Activated T-cell treated with anti-CD3 and anti-CD28 coated beads for 48 hours (primary cell): ENCODE results near the gene CPSF3.
"Not testable (repeated sequence)": the region's sequence is repeated elsewhere in the genome, so short reads cannot be mapped to it uniquely, and the experiment has no call there.

ENCODE experiments used
- DNase-seq: peaks from one replicate; pipeline ENCODE4 v3.0.0-alpha.2; 2020; ENCODE audit warnings: low read depth

Gene CPSF3

DNA sequence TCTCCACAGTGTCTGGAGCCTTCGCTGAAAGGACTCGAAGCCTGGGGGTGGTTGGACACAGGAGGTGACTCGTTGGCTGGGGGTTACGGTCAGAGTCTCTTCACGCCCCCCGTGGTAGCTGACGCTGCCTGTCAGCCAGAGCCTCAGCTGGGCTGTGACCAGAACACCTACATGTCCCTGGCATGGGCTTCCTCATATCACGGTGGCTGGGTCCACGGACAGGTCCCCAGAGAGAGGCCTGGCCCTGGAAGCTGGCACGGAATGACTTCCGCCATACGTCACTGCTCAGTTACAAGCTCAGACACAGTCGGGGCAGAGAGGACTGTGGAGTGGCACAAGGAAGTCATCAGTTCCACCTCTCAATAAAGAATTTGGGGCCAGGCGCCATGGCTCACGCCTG, 28.6 kb upstream of the CPSF3 start:
- DNase-seq, result no peak

DNA sequence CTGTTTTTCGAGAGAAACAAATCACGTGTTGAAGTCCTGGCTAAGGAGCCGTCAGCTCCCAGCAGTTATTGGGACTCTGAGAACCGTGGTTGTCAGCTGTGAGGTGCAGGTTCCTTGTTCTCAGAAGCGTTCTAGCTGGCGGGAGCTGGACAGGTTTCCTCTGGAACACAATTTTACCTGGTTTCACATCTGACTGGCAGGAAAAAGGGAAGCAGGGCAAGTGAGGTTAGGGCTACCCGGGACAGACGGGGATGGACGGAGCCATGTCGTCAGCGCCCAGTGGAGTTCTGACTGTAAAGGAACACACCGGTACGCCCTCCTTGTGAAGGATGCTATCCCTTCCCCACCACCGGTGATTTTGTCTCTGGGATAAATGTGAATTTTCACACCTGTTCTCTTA, 26.3 kb upstream of the CPSF3 start:
- no peak for DNase-seq

DNA sequence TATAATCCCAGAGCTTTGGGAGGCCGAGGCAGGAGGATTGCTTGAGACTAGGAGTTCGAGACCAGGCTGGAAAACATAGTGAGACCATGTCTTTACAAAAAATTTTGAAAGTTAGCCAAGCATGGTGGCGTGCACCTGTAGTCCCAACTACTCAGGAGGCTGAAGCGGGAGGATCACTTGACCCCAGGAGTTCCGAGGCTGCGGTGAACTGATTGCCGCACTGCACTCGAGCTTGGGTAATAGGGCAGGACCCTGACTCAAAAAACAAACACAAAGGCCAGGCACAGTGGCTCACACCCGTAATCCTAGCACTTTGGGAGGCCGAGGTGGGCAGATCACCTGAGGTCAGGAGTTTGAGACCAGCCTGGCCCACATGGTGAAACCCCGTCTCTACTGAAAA, 25.2 kb upstream of the CPSF3 start:
- DNase-seq, result not testable (repeated sequence)

DNA sequence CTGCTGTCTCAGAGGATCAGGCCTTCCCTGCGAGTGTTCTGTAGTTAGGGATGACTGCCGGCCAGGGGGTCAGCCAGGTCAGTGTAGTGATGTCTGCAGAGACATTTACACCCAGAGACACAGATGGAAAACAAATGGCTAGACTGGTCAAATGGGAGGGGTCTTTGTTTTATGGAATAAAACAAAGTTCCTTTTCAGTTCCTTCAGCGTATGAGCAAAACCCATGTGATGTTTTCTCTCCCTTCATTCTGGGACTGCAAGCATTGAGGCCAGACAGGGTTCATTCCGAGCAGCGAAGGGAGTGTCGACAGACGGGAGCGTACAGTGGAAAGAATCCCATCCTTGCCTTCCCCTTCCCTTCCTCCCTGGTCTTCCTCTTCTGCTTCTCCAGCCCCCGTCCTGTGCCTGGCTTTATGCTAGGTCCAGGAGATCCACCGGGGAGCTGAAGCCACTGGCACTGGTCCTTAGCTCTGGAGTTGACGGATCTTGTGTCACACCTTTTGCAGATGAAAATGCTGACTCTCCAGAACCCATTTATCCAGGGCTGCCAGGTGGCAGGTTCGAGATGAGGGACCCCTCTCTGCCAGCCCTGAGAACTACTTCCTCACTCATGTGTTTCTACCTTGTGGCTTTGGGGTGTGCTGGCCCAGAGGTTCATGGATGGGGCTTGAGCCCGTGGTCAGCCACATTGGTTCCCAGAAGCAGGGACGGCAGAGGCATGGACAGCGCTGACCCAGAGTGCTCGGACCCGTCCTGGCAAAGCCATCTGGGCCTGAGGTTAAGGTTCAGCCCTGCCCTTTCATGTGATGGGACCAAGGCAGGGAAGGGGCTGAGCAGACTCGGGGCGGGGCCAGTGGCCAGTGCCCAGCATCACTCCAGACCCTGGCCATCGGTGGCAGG, 24.3 kb upstream of the CPSF3 start:
- DNase-seq, result no peak

GRCh38 chr2:9400268-9401058, 23.0 kb upstream of the CPSF3 start:
- no peak for DNase-seq

DNA sequence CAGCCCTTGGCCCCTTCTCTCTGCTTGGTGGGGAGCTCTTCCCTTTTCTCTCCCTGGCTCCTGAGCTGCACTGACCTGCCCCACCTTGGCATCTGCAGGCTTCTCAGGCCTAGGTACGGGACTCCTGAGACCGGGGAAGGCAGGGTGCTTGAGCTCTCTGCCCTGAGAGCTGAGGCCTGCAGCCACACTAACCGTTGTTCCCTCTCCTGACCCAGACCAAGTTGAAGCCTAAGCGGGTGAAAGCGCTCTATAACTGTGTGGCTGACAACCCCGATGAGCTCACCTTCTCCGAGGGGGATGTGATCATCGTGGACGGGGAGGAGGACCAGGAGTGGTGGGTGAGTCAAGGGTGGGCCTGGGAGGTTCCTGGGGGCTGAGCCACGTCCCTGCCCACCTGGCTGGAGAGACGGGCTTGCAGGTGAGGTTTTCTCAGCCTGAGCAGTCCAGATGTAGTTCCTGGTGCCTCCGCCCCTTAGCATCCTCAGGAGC, 22.4 kb upstream of the CPSF3 start:
- no peak for DNase-seq

GRCh38 chr2:9401646-9402371, 21.6 kb upstream of the CPSF3 start:
- DNase-seq, result no peak

- DNase-seq, result no peak
These were observed 19.5 kb upstream of the CPSF3 start for GRCh38 chr2:9403924-9404323.

GRCh38 chr2:9404451-9404850, 19.0 kb upstream of the CPSF3 start:
- no peak for DNase-seq

DNA sequence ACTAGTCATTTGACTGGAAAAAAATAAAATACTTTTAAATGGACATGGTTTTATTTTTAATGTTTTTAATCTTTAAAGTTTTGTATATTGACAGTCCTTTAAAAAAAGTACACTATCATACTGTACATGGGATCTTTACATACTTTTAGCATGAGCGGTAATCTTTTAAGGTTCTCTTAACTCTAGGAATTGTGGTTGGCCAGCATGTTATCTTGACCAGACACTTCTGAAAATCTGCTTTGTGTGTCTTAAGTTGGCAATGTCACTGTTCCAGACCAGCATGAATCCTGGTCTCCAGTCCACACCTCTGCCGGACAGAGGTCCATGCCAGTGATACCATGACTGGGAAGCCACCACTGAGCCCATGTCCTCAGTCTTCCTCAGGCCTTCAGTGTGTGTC, 17.8 kb upstream of the CPSF3 start:
- no peak for DNase-seq

DNA sequence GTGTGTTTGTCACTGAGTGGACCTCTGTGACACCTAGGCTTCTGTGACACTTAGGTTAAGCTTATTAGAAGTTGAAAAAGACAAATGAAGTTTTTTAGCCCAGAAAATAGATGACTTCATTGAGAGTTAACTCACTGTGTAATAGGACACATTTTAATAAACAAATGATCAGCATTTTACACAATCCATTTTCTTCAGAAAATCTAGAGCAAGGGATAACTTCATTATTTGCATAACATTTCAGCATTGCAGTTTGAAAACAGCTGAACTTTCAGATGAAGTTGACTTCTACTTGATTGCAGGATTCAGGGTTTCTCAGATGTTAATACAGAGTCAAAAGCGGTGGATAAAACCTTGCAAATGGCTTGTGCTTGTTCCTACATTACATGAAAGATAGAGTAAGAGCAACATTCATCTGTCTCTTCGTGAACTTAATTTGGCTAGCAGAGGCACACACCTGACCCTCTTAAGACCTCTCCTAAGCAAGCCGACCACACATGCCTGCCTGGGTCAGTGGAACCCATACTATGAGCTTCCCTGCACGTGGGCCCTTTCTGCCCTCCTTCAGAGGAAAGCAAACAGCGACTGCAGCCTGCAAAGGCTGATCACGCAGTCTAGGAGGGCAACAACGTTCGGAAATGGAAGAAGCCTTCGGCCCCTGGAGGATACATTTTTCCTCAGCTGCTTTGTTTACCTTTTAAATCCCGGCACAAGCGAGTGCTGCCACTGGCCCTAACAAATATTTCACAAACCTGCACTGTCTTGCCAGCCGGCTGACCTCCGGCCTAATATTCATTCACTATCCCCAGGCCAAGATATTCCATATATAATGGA, 16.7 kb upstream of the CPSF3 start:
- DNase-seq, result no peak

GRCh38 chr2:9407363-9407811, 16.1 kb upstream of the CPSF3 start:
- no peak for DNase-seq

GRCh38 chr2:9408641-9409151, 14.8 kb upstream of the CPSF3 start:
- no peak for DNase-seq

DNA sequence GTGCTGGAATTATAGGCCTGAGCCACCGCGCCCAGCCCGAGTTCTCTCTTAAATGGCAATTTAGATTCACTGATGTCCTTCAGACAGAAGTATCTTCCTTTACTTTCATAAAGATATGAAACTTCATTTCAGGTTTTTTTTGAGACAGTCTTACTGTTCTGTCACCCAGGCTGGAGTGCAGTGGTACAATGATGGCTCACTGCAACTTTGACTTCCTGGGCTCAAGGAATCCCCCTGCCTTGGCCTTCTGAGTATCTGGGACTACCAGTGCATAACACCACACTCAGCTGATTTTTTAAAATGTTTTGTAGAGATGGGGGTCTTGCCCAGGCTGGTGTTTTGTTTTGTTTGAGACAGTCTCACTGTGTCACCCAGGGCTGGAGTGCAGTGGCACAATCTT, 13.3 kb upstream of the CPSF3 start:
- DNase-seq, result no peak

GRCh38 chr2:9412781-9413180, 10.7 kb upstream of the CPSF3 start:
- no peak for DNase-seq

- no peak for DNase-seq
These were observed 7.8 kb upstream of the CPSF3 start for GRCh38 chr2:9415516-9416169.

- no peak for DNase-seq
These were observed 7.0 kb upstream of the CPSF3 start for GRCh38 chr2:9416267-9416961.

- no peak for DNase-seq
These were observed 6.5 kb upstream of the CPSF3 start for GRCh38 chr2:9416962-9417316.

DNA sequence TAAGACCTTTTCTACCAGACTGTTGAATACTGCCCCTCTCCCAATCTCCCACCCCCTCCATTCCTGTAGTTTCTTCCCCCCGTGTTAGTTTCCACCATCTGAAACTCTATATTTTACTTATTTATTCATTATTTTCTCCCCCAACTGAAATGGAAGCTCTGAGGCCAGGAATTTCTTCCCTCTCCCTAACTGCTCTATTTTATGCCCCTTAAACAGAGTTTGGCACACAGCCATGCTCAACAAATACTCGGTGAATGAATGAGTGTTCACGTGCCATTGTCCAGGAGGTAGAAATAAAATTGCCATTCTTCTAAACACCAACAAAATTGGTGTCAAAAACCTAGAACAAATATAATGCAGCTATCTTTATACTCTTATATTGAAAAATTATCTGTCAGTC, 5.7 kb upstream of the CPSF3 start:
- DNase-seq, result no peak

GRCh38 chr2:9418746-9419145, 4.7 kb upstream of the CPSF3 start:
- no peak for DNase-seq
